Measurements from ENCODE around the gene TTR. TPM values are rescaled to one million over a fixed set of nuclear protein-coding genes. Genes with fewer than 3 reads are reported as not detected.

Gene TTR
- total and polyA plus RNA-seq, 4 experiments from 2014 or later = not detected

GRCh38 chr18:31578126-31578525 lies 13.6 kb upstream of the TTR start:
- H3K27ac Mint-ChIP-seq = no peak overlapping the region
- H3K4me1 ChIP-seq (ENCODE audit: insufficient read depth, low read length) = no peaks in the 10 kb centered on the region
- no peaks in the 10 kb centered on the region for H3K27me3 ChIP-seq (ENCODE audit: insufficient read depth, low read length)
- H3K27ac ChIP-seq (ENCODE audit: low read depth, low read length) = no peak overlapping the region
- H3K9me3 ChIP-seq (ENCODE audit: control insufficient read depth in 1 of 2, low read length in 2 of 2) = no peaks in the 10 kb centered on the region
- no peak overlapping the region for H3K4me3 ChIP-seq (ENCODE audit: low read length in 2 of 2)
- no peaks in the 10 kb centered on the region for H3K9me3 Mint-ChIP-seq
- ChIA-PET CTCF (ENCODE audit: partially characterized antibody) (no interaction called here), POLR2A (ENCODE audit: partially characterized antibody) (no interaction called here)
- no peak overlapping the region for H3K4me3 Mint-ChIP-seq
- no peak for DNase-seq
- no peaks in the 10 kb centered on the region for H3K36me3 Mint-ChIP-seq
- H3K4me1 Mint-ChIP-seq = no peaks in the 10 kb centered on the region
- intact Hi-C loops (cut with micrococcal nuclease) = no loop called here
- peaks cover 4% of the 10 kb centered on the region in 2 donors for H3K27me3 Mint-ChIP-seq
- no peaks in the 10 kb centered on the region for H3K36me3 ChIP-seq (ENCODE audit: insufficient read depth, low read length)

- Histone ChIP-seq H3K27ac (ENCODE audit: low read depth, low read length) (no peak overlapping the region), H3K9me3 (ENCODE audit: control insufficient read depth in 1 of 2, low read length in 2 of 2) (no peaks in the 10 kb centered on the region), H3K27me3 (ENCODE audit: insufficient read depth, low read length) (no peaks in the 10 kb centered on the region), H3K4me1 (ENCODE audit: insufficient read depth, low read length) (no peaks in the 10 kb centered on the region), H3K4me3 (ENCODE audit: low read length in 2 of 2) (no peak overlapping the region), H3K36me3 (ENCODE audit: insufficient read depth, low read length) (no peaks in the 10 kb centered on the region)
- Mint-ChIP-seq H3K36me3 (no peaks in the 10 kb centered on the region), H3K27ac (no peak overlapping the region), H3K9me3 (no peaks in the 10 kb centered on the region), H3K4me1 (no peaks in the 10 kb centered on the region), H3K4me3 (no peak overlapping the region), H3K27me3 (peaks cover 2 to 4% of the 10 kb centered on the region in 2 donors)
- no peak for DNase-seq
- POLR2A ChIA-PET (ENCODE audit: partially characterized antibody) = no interaction called here
- CTCF ChIA-PET (ENCODE audit: partially characterized antibody) = interaction anchor here (0.6 to 1.5 kb wide), 3 partner anchors 22 to 37 kb away, joined by 3 to 4 read pairs (median 4); no protein-coding TSS in a partner anchor
- intact Hi-C loops (cut with micrococcal nuclease) = no loop called here
Observed at GRCh38 chr18:31579375-31579774, 12.3 kb upstream of the TTR start.

GRCh38 chr18:31581498-31582197 lies 10.0 kb upstream of the TTR start:
- no peak for DNase-seq
- Mint-ChIP-seq H3K27me3 (peaks cover 2% of the 10 kb centered on the region in 2 donors), H3K9me3 (no peaks in the 10 kb centered on the region), H3K4me1 (no peaks in the 10 kb centered on the region), H3K36me3 (no peaks in the 10 kb centered on the region), H3K4me3 (no peak overlapping the region), H3K27ac (no peak overlapping the region)
- Histone ChIP-seq H3K4me1 (ENCODE audit: insufficient read depth, low read length) (no peaks in the 10 kb centered on the region), H3K9me3 (ENCODE audit: control insufficient read depth in 1 of 2, low read length in 2 of 2) (no peaks in the 10 kb centered on the region), H3K4me3 (ENCODE audit: low read length in 2 of 2) (no peak overlapping the region), H3K27me3 (ENCODE audit: insufficient read depth, low read length) (no peaks in the 10 kb centered on the region), H3K36me3 (ENCODE audit: insufficient read depth, low read length) (no peaks in the 10 kb centered on the region), H3K27ac (ENCODE audit: low read depth, low read length) (no peak overlapping the region)
- ChIA-PET CTCF (ENCODE audit: partially characterized antibody) (no interaction called here), POLR2A (ENCODE audit: partially characterized antibody) (no interaction called here)
- intact Hi-C loops (cut with micrococcal nuclease) = no loop called here

GRCh38 chr18:31583185-31583854 lies 8.4 kb upstream of the TTR start:
- Histone ChIP-seq H3K36me3 (ENCODE audit: insufficient read depth, low read length) (no peaks in the 10 kb centered on the region), H3K9me3 (ENCODE audit: control insufficient read depth in 1 of 2, low read length in 2 of 2) (no peaks in the 10 kb centered on the region), H3K4me1 (ENCODE audit: insufficient read depth, low read length) (no peaks in the 10 kb centered on the region), H3K27ac (ENCODE audit: low read depth, low read length) (no peak overlapping the region), H3K4me3 (ENCODE audit: low read length in 2 of 2) (no peak overlapping the region), H3K27me3 (ENCODE audit: insufficient read depth, low read length) (no peaks in the 10 kb centered on the region)
- no peaks in the 10 kb centered on the region for H3K4me1 Mint-ChIP-seq
- H3K4me3 Mint-ChIP-seq = no peak overlapping the region
- no peak overlapping the region for H3K27ac Mint-ChIP-seq
- no peaks in the 10 kb centered on the region for H3K27me3 Mint-ChIP-seq
- POLR2A ChIA-PET (ENCODE audit: partially characterized antibody) = no interaction called here
- CTCF ChIA-PET (ENCODE audit: partially characterized antibody) = no interaction called here
- intact Hi-C loops (cut with micrococcal nuclease) = no loop called here
- H3K36me3 Mint-ChIP-seq = no peaks in the 10 kb centered on the region
- no peak for DNase-seq
- H3K9me3 Mint-ChIP-seq = no peaks in the 10 kb centered on the region

GRCh38 chr18:31585991-31586390 lies 5.7 kb upstream of the TTR start:
- intact Hi-C loops (cut with micrococcal nuclease) = no loop called here
- H3K4me3 ChIP-seq (ENCODE audit: low read length in 2 of 2) = no peak overlapping the region

GRCh38 chr18:31586616-31587015 lies 5.1 kb upstream of the TTR start:
- Mint-ChIP-seq H3K4me3 (no peak overlapping the region), H3K27ac (no peak overlapping the region), H3K36me3 (no peaks in the 10 kb centered on the region), H3K9me3 (no peaks in the 10 kb centered on the region), H3K27me3 (peaks cover 0 to 6% of the 10 kb centered on the region in 2 donors), H3K4me1 (no peaks in the 10 kb centered on the region)
- CTCF ChIA-PET (ENCODE audit: partially characterized antibody) = no interaction called here
- no peak overlapping the region for H3K27ac ChIP-seq (ENCODE audit: low read depth, low read length)
- H3K4me1 ChIP-seq (ENCODE audit: insufficient read depth, low read length) = no peaks in the 10 kb centered on the region
- no peaks in the 10 kb centered on the region for H3K9me3 ChIP-seq (ENCODE audit: control insufficient read depth in 1 of 2, low read length in 2 of 2)
- H3K36me3 ChIP-seq (ENCODE audit: insufficient read depth, low read length) = no peaks in the 10 kb centered on the region
- intact Hi-C loops (cut with micrococcal nuclease) = no loop called here
- no peak overlapping the region for H3K4me3 ChIP-seq (ENCODE audit: low read length in 2 of 2)
- POLR2A ChIA-PET (ENCODE audit: partially characterized antibody) = no interaction called here
- DNase-seq = no peak
- H3K27me3 ChIP-seq (ENCODE audit: insufficient read depth, low read length) = no peaks in the 10 kb centered on the region

More at GRCh38 chr18:31585991-31586390, 5.7 kb upstream of the TTR start:
- Histone ChIP-seq H3K27ac (ENCODE audit: low read depth, low read length) (no peak overlapping the region), H3K36me3 (ENCODE audit: insufficient read depth, low read length) (no peaks in the 10 kb centered on the region), H3K27me3 (ENCODE audit: insufficient read depth, low read length) (no peaks in the 10 kb centered on the region), H3K9me3 (ENCODE audit: control insufficient read depth in 1 of 2, low read length in 2 of 2) (no peaks in the 10 kb centered on the region), H3K4me1 (ENCODE audit: insufficient read depth, low read length) (no peaks in the 10 kb centered on the region)
- H3K27ac Mint-ChIP-seq = no peak overlapping the region
- DNase-seq = no peak
- H3K27me3 Mint-ChIP-seq = peaks cover 0 to 6% of the 10 kb centered on the region in 2 donors
- CTCF ChIA-PET (ENCODE audit: partially characterized antibody) = interaction anchor here (0.8 kb wide), 1 partner anchor 17 kb away, joined by 3 read pairs; no protein-coding TSS in a partner anchor
- no peaks in the 10 kb centered on the region for H3K36me3 Mint-ChIP-seq
- no peaks in the 10 kb centered on the region for H3K9me3 Mint-ChIP-seq
- POLR2A ChIA-PET (ENCODE audit: partially characterized antibody) = no interaction called here
- H3K4me3 Mint-ChIP-seq = no peak overlapping the region
- H3K4me1 Mint-ChIP-seq = no peaks in the 10 kb centered on the region

- H3K4me3 Mint-ChIP-seq = no peak overlapping the region
- CTCF ChIA-PET (ENCODE audit: partially characterized antibody) = interaction anchor here (1.3 kb wide), 1 partner anchor 31 kb away, joined by 4 read pairs; no protein-coding TSS in a partner anchor
- no peak for DNase-seq
Observed at GRCh38 chr18:31587529-31587928, 4.1 kb upstream of the TTR start.

More at GRCh38 chr18:31587529-31587928, 4.1 kb upstream of the TTR start:
- H3K27me3 ChIP-seq (ENCODE audit: insufficient read depth, low read length) = no peaks in the 10 kb centered on the region
- POLR2A ChIA-PET (ENCODE audit: partially characterized antibody) = no interaction called here
- no peaks in the 10 kb centered on the region for H3K9me3 ChIP-seq (ENCODE audit: control insufficient read depth in 1 of 2, low read length in 2 of 2)
- Mint-ChIP-seq H3K27ac (no peak overlapping the region), H3K36me3 (no peaks in the 10 kb centered on the region), H3K9me3 (no peaks in the 10 kb centered on the region), H3K27me3 (peaks cover 0 to 10% of the 10 kb centered on the region in 2 donors), H3K4me1 (no peaks in the 10 kb centered on the region)
- intact Hi-C loops (cut with micrococcal nuclease) = no loop called here
- no peaks in the 10 kb centered on the region for H3K4me1 ChIP-seq (ENCODE audit: insufficient read depth, low read length)
- no peak overlapping the region for H3K27ac ChIP-seq (ENCODE audit: low read depth, low read length)
- H3K36me3 ChIP-seq (ENCODE audit: insufficient read depth, low read length) = no peaks in the 10 kb centered on the region
- no peak overlapping the region for H3K4me3 ChIP-seq (ENCODE audit: low read length in 2 of 2)

All from CD4-positive, alpha-beta memory T cell (primary cell).